ENCODE data around the gene CYTL1.
"Not testable (repeated sequence)": the region's sequence is repeated elsewhere in the genome, so short reads cannot be mapped to it uniquely, and the experiment has no call there.

DNA sequence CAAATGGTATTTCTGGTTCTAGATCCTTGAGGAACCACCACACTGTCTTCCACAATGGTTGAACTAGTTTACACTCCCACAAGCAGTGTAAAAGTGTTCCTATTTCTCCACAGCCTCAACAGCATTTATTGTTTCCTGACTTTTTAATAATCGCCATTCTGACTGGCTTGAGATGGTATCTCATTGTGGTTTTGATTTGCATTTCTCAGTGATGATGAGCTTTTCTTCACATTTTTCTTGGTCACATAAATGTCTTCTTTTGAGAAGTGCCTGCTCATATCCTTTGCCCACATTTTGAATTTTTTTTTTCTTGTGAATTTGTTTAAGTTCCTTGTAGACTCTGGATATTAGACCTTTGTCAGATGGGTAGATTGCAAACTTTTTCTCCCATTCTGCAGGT is 22.3 kb downstream of the CYTL1 start:
- not testable (repeated sequence) for TF ChIP-seq CTCF, POLR2A (IDR thresholded peaks at IDR 0.05)

All from right lobe of liver (tissue), 4 donors.